ENCODE data around the gene TMEM150A.

TMEM150A gene

DNA sequence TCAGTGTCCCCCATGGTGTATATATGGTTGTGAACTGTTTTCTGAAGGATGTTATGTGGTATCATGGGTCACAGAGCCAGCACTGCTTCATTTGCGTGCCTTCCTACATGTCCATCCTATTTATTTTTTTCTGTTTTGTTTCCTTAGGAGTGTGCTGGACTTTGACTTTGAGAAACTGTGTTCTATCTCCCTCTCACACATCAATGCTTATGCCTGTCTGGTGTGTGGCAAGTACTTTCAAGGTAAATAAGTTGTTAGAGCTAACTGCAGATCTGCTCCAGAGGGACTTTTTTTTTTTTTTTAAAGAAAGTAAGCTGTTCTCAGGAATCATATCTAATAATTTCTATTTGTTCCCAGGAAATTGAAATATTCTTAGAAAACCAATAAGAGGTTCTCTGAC is 18.8 kb upstream of the TMEM150A start:
- TF ChIP-seq CEBPB (IDR thresholded peaks at IDR 0.05) (no peak), TAF1 (IDR thresholded peaks at IDR 0.05; ENCODE audit: low read depth) (no peak), FOXM1 (IDR thresholded peaks at IDR 0.05; ENCODE audit: borderline replicate concordance, low read depth) (no peak), TEAD4 (IDR thresholded peaks at IDR 0.05) (no peak), EGR1 (IDR thresholded peaks at IDR 0.05) (no peak), CREB1 (IDR thresholded peaks at IDR 0.05; ENCODE audit: low read depth) (no peak), TCF12 (IDR thresholded peaks at IDR 0.05; ENCODE audit: low read depth) (no peak), RAD21 (IDR thresholded peaks at IDR 0.05; ENCODE audit: low read depth) (no peak), EP300 (IDR thresholded peaks at IDR 0.05; ENCODE audit: borderline replicate concordance) (no peak)
- TF ChIP-seq, protein P1, sequence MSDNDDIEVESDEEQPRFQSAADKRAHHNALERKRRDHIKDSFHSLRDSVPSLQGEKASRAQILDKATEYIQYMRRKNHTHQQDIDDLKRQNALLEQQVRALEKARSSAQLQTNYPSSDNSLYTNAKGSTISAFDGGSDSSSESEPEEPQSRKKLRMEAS (IDR thresholded peaks at IDR 0.05), result no peak
- TF ChIP-seq, protein P2, sequence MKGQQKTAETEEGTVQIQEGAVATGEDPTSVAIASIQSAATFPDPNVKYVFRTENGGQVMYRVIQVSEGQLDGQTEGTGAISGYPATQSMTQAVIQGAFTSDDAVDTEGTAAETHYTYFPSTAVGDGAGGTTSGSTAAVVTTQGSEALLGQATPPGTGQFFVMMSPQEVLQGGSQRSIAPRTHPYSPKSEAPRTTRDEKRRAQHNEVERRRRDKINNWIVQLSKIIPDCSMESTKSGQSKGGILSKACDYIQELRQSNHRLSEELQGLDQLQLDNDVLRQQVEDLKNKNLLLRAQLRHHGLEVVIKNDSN (IDR thresholded peaks at IDR 0.05), result no peak
- TF ChIP-seq, protein P3, sequence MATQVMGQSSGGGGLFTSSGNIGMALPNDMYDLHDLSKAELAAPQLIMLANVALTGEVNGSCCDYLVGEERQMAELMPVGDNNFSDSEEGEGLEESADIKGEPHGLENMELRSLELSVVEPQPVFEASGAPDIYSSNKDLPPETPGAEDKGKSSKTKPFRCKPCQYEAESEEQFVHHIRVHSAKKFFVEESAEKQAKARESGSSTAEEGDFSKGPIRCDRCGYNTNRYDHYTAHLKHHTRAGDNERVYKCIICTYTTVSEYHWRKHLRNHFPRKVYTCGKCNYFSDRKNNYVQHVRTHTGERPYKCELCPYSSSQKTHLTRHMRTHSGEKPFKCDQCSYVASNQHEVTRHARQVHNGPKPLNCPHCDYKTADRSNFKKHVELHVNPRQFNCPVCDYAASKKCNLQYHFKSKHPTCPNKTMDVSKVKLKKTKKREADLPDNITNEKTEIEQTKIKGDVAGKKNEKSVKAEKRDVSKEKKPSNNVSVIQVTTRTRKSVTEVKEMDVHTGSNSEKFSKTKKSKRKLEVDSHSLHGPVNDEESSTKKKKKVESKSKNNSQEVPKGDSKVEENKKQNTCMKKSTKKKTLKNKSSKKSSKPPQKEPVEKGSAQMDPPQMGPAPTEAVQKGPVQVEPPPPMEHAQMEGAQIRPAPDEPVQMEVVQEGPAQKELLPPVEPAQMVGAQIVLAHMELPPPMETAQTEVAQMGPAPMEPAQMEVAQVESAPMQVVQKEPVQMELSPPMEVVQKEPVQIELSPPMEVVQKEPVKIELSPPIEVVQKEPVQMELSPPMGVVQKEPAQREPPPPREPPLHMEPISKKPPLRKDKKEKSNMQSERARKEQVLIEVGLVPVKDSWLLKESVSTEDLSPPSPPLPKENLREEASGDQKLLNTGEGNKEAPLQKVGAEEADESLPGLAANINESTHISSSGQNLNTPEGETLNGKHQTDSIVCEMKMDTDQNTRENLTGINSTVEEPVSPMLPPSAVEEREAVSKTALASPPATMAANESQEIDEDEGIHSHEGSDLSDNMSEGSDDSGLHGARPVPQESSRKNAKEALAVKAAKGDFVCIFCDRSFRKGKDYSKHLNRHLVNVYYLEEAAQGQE (IDR thresholded peaks at IDR 0.05; ENCODE audit: low read depth), result no peak

DNA sequence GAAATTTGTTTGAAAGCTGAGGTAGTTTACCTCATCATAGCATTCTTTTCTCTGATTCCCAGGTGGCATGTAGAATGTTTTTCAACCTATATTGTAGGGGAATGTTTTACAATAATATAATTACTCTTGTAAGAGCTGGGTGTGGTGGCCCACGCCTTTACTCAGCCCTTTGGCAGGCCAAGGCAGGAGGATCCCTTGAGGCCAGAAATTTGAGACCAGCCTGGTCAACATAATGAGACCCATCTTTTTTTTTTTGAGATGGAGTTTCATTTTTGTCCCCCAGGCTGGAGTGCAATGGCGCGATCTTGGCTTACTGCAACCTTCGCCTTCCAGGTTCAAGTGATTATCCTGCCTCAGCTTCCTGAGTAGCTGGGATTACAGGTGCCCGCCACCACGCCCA is 17.1 kb upstream of the TMEM150A start:
- TF ChIP-seq CREB1 (IDR thresholded peaks at IDR 0.05; ENCODE audit: low read depth) (no peak), NFIC (IDR thresholded peaks at IDR 0.05) (no peak), RAD21 (IDR thresholded peaks at IDR 0.05; ENCODE audit: low read depth) (no peak), YY1 (IDR thresholded peaks at IDR 0.05; ENCODE audit: low read depth) (no peak), TEAD4 (IDR thresholded peaks at IDR 0.05) (no peak)

DNA sequence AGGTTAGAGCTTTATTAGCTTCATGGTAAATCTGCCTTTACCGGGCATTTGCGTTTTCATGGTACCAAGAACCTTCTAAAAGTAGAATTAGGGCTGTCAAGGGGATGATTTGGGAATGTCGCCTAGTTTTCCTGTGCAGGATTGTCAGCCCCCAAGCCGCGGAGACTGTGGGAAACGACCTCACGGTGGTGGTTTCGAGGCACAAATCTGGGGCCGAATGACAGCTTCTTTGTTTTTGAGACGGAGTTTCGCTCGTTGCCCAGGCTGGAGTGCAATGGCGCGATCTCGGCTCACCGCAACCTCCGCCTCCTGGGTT is 12.9 kb upstream of the TMEM150A start:
- no peak for TF ChIP-seq CREB1 (IDR thresholded peaks at IDR 0.05; ENCODE audit: low read depth)
- no peak for TF ChIP-seq YY1 (IDR thresholded peaks at IDR 0.05; ENCODE audit: low read depth)
- TF ChIP-seq NFIC (IDR thresholded peaks at IDR 0.05), result no peak
- TF ChIP-seq TCF12 (IDR thresholded peaks at IDR 0.05; ENCODE audit: low read depth), result no peak
- no peak for TF ChIP-seq TEAD4 (IDR thresholded peaks at IDR 0.05)
- no peak for TF ChIP-seq EP300 (IDR thresholded peaks at IDR 0.05; ENCODE audit: borderline replicate concordance)
- TF ChIP-seq RAD21 (IDR thresholded peaks at IDR 0.05; ENCODE audit: low read depth), result no peak
- TF ChIP-seq, protein P1 (IDR thresholded peaks at IDR 0.05), result no peak
- no peak for TF ChIP-seq EGR1 (IDR thresholded peaks at IDR 0.05)
- TF ChIP-seq TAF1 (IDR thresholded peaks at IDR 0.05; ENCODE audit: low read depth), result no peak
- TF ChIP-seq, protein P2 (IDR thresholded peaks at IDR 0.05), result no peak
- TF ChIP-seq CEBPB (IDR thresholded peaks at IDR 0.05), result no peak
- no peak for TF ChIP-seq FOXM1 (IDR thresholded peaks at IDR 0.05; ENCODE audit: borderline replicate concordance, low read depth)
- TF ChIP-seq, protein P3 (IDR thresholded peaks at IDR 0.05; ENCODE audit: low read depth), result no peak
- no peak for TF ChIP-seq ZBTB7A (IDR thresholded peaks at IDR 0.05; ENCODE audit: low read depth)

DNA sequence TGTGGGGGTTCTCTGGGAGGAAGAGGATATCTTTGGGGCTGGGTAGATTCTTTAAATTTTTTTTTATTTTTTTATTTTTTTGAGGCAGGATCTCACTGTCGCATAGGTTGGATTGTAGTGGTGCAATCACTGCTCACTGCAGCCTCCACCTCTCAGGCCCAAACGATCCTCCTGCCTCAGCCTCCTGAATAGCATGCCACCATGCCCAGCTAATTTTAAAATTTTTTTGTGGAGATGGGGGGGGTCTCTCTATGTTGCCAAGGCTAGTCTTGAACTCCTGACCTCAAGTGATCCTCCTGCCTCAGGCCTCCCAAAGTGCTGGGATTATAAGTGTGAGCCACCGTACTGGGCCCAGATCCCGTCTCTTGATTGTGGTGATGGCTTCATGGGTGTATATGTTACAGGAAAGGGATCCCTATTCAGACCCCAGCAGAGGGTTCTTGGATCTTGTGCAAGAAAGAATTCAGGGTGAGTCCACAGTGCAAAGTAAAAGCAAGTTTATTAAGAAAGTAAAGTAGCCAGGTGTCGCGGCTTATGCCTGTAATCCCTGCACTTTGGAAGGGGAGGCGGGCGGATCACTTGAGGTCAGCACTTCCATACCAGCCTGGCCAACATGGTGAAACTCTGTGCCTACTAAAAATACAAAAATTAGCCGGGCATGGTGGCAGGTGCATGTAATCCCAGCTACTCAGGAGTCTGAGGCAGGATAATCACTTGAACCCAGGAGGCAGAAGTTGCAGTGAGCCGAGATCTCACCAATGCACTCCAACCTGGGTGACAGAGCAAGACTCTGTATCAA is 11.4 kb upstream of the TMEM150A start:
- TF ChIP-seq EP300 (IDR thresholded peaks at IDR 0.05; ENCODE audit: borderline replicate concordance), result no peak
- no peak for TF ChIP-seq CREB1 (IDR thresholded peaks at IDR 0.05; ENCODE audit: low read depth)
- no peak for TF ChIP-seq TCF12 (IDR thresholded peaks at IDR 0.05; ENCODE audit: low read depth)
- TF ChIP-seq, protein P2 (IDR thresholded peaks at IDR 0.05), result no peak
- no peak for TF ChIP-seq YY1 (IDR thresholded peaks at IDR 0.05; ENCODE audit: low read depth)
- no peak for TF ChIP-seq EGR1 (IDR thresholded peaks at IDR 0.05)
- no peak for TF ChIP-seq RAD21 (IDR thresholded peaks at IDR 0.05; ENCODE audit: low read depth)
- TF ChIP-seq ZBTB7A (IDR thresholded peaks at IDR 0.05; ENCODE audit: low read depth), result no peak
- TF ChIP-seq TAF1 (IDR thresholded peaks at IDR 0.05; ENCODE audit: low read depth), result no peak
- TF ChIP-seq, protein P1 (IDR thresholded peaks at IDR 0.05), result no peak
- no peak for TF ChIP-seq FOXM1 (IDR thresholded peaks at IDR 0.05; ENCODE audit: borderline replicate concordance, low read depth)
